ENCODE data around the gene RNF157. TPM values are rescaled to one million over a fixed set of nuclear protein-coding genes. Genes with fewer than 3 reads are reported as not detected.

Gene RNF157
- total and polyA plus RNA-seq, 2 of the 13 experiments (the other 11 are each of a cell fraction or from before 2014, with no cell fraction given), result 0.44 to 1.5 TPM

DNA sequence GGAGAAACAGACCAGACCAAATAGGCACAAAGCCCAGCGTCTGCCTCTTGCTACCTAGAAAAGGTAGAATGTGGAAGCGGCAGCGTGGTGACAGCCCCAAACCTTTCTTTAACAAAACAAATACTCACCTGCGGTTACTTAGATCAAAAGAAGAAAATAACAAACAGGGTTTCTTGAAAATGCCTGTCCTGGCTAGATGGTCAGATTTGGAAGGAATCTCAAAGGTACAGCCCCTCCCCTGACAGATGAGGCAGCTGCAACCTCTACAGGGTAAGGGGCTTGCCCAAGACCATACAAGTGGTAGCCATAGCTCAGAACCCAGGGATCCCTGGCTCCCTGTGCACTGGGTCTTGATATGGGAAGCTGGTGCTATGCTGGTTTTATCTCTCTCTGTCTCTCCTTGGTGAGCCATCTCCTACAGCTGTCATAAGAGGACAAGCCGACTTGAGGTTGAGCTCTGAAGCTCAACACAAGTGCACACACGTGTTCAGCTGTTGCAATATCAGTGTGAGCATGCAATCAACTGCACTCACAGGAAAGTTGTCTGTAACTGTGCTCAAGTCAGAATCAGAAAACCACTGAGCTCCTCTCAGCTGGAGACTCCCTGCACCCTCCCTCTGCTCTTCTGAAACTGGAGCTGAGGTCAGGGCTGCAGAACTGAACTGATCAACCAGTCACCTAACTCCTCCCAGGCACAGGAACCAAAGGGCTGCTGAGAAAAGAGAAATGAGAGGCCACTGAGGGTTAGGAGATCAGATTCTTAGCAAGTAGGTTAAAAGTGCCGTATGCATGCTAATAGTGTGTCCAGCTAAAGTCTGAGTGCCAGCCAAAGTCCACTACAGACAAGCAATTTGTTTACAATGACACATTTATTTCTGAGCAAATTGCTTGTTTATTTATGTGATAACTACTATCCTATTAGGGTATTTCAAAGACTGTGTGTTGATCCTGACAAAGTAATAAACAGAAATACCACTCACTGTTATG is 6.1 kb upstream of the RNF157 start (continued):
- TF ChIP-seq ETS1 (CRISPR knock-in tag; IDR thresholded peaks at IDR 0.05) (no peak), RFX5 (IDR thresholded peaks at IDR 0.05; ENCODE audit: low read depth, low read length) (no peak), ZBTB20 (CRISPR knock-in tag; IDR thresholded peaks at IDR 0.05; ENCODE audit: borderline replicate concordance, low read depth) (no peak), ZBTB8A (CRISPR knock-in tag; IDR thresholded peaks at IDR 0.05; ENCODE audit: borderline replicate concordance, low read depth) (no peak), ZNF235 (CRISPR knock-in tag; IDR thresholded peaks at IDR 0.05; ENCODE audit: borderline replicate concordance) (no peak), ZFP1 (CRISPR knock-in tag; IDR thresholded peaks at IDR 0.05) (no peak), ZNF496 (CRISPR knock-in tag; IDR thresholded peaks at IDR 0.05; ENCODE audit: insufficient replicate concordance) (no peak), ARID3A (IDR thresholded peaks at IDR 0.05; ENCODE audit: low read depth, low read length) (peak; percentile 88), ZFYVE20 (CRISPR knock-in tag; IDR thresholded peaks at IDR 0.05; ENCODE audit: borderline replicate concordance, low read depth) (no peak), ARNT (IDR thresholded peaks at IDR 0.05) (no peak), ZBTB10 (CRISPR knock-in tag; IDR thresholded peaks at IDR 0.05; ENCODE audit: borderline replicate concordance) (no peak), TEAD3 (CRISPR knock-in tag; optimal IDR thresholded peaks at IDR 0.05; ENCODE audit: borderline replicate concordance) (peak; percentile 53), ATF1 (CRISPR knock-in tag; IDR thresholded peaks at IDR 0.05) (no peak), ZNF205 (CRISPR knock-in tag; IDR thresholded peaks at IDR 0.05) (0 out of 2 replicates have a peak, but pooled peaks have one; percentile 47), NKX3-1 (CRISPR knock-in tag; IDR thresholded peaks at IDR 0.05) (no peak)
- TF ChIP-seq, protein P1, sequence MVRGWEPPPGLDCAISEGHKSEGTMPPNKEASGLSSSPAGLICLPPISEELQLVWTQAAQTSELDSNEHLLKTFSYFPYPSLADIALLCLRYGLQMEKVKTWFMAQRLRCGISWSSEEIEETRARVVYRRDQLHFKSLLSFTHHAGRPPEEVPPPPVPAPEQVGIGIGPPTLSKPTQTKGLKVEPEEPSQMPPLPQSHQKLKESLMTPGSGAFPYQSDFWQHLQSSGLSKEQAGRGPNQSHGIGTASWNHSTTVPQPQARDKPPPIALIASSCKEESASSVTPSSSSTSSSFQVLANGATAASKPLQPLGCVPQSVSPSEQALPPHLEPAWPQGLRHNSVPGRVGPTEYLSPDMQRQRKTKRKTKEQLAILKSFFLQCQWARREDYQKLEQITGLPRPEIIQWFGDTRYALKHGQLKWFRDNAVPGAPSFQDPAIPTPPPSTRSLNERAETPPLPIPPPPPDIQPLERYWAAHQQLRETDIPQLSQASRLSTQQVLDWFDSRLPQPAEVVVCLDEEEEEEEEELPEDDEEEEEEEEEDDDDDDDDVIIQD (CRISPR knock-in tag; IDR thresholded peaks at IDR 0.05; ENCODE audit: low read depth), result no peak
- TF ChIP-seq, protein P2, sequence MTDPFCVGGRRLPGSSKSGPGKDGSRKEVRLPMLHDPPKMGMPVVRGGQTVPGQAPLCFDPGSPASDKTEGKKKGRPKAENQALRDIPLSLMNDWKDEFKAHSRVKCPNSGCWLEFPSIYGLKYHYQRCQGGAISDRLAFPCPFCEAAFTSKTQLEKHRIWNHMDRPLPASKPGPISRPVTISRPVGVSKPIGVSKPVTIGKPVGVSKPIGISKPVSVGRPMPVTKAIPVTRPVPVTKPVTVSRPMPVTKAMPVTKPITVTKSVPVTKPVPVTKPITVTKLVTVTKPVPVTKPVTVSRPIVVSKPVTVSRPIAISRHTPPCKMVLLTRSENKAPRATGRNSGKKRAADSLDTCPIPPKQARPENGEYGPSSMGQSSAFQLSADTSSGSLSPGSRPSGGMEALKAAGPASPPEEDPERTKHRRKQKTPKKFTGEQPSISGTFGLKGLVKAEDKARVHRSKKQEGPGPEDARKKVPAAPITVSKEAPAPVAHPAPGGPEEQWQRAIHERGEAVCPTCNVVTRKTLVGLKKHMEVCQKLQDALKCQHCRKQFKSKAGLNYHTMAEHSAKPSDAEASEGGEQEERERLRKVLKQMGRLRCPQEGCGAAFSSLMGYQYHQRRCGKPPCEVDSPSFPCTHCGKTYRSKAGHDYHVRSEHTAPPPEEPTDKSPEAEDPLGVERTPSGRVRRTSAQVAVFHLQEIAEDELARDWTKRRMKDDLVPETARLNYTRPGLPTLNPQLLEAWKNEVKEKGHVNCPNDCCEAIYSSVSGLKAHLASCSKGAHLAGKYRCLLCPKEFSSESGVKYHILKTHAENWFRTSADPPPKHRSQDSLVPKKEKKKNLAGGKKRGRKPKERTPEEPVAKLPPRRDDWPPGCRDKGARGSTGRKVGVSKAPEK (CRISPR knock-in tag; IDR thresholded peaks at IDR 0.05; ENCODE audit: borderline replicate concordance), result 0 out of 2 replicates have a peak, but pooled peaks have one; percentile 33
